SK-N-SH (cell line): ENCODE data around the gene THOC6. TPM values are rescaled to one million over a fixed set of nuclear protein-coding genes. Genes with fewer than 3 reads are reported as not detected.

ENCODE experiments used
- CTCF ChIA-PET: fragments of 300-600, 350-600 bp; formaldehyde crosslinking; extraction: SDS; loops from one replicate; lab custom pipeline; 2021; lab: Yijun Ruan, JAX
- POLR2A ChIA-PET: fragments of 350-600 bp; sonication (Branson Sonifier 250); formaldehyde crosslinking; extraction: SDS; loops from one replicate; lab custom pipeline; 2020; ENCODE audit warnings: antibody characterized with exemption, inconsistent platforms; lab: Yijun Ruan, JAX
- DNase-seq: peaks from one replicate; pipeline ENCODE4 v3.0.0; 2012
- H2AFZ ChIP-seq: fragments of 200-600 bp; sonication (generic); 2 replicates; pipeline ENCODE4 v1.8.1; 2016; ENCODE audit warnings: antibody characterized with exemption, mild to moderate bottlenecking, low read depth
- H3F3A ChIP-seq: fragments of 200-600 bp; sonication (generic); replicated peaks from 2 replicates; pipeline ENCODE3; 2016; ENCODE audit warnings: antibody characterized with exemption, mild to moderate bottlenecking; ENCODE audit not compliant: insufficient read depth
- H3K27ac ChIP-seq, 2 experiments: fragments of 200-500 bp in 1 of 2; fragments of 200-600 bp in 1 of 2; sonication (Bioruptor generic) in 1 of 2; sonication (generic), shearing (Covaris generic) in 1 of 2; 2 replicates each; pipeline versions ENCODE4 v1.5.1 to v1.6.1; 2014 to 2016; ENCODE audit warnings: low read depth in 2 of 2, inconsistent platforms in 1 of 2, low read length in 1 of 2, mild to moderate bottlenecking in 1 of 2, mixed read lengths in 1 of 2
- H3K27me3 ChIP-seq: fragments of 200-600 bp; sonication (generic), shearing (Covaris generic); 2 replicates; pipeline ENCODE4 v1.6.1; 2016; ENCODE audit warnings: mixed run types; ENCODE audit not compliant: insufficient read depth
- H3K36me3 ChIP-seq, 2 experiments: fragments of 200-500 bp in 1 of 2; fragments of 200-600 bp in 1 of 2; sonication (Bioruptor generic) in 1 of 2; sonication (generic) in 1 of 2; replicated peaks in 1 of 2; 2 replicates each; pipeline versions ENCODE3 to v1.5.1; 2014 to 2016; ENCODE audit warnings: low read length in 1 of 2, mild to moderate bottlenecking in 1 of 2; ENCODE audit not compliant: insufficient read depth in 2 of 2, control insufficient read depth in 1 of 2
- H3K4me1 ChIP-seq, 2 experiments: fragments of 200-500 bp in 1 of 2; fragments of 200-600 bp in 1 of 2; sonication (Bioruptor generic) in 1 of 2; sonication (generic), shearing (Covaris generic) in 1 of 2; 2 replicates each; pipeline versions ENCODE4 v1.5.1 to v1.6.1; 2014 to 2016; ENCODE audit warnings: low read depth in 1 of 2, low read length in 1 of 2, mixed run types in 1 of 2; ENCODE audit not compliant: insufficient read depth in 2 of 2, control insufficient read depth in 1 of 2
- H3K4me2 ChIP-seq: fragments of 200-600 bp; sonication (generic), shearing (Covaris generic); 2 replicates; pipeline ENCODE4 v1.6.1; 2017; ENCODE audit warnings: mixed run types
- H3K4me3 ChIP-seq, 2 experiments: fragments of 200-500 bp in 1 of 2; fragments of 200-600 bp in 1 of 2; sonication (Bioruptor generic) in 1 of 2; sonication (generic), shearing (Covaris generic) in 1 of 2; 2 replicates each; pipeline versions ENCODE4 v1.5.1 to v1.8.1; 2014 to 2016; ENCODE audit warnings: low read depth in 2 of 2, inconsistent platforms in 1 of 2, low read length in 1 of 2, mild to moderate bottlenecking in 1 of 2, mixed read lengths in 1 of 2, moderate library complexity in 1 of 2
- H3K79me2 ChIP-seq: fragments of 200-600 bp; sonication (generic); 2 replicates; pipeline ENCODE4 v1.8.1; 2017; ENCODE audit warnings: mild to moderate bottlenecking; ENCODE audit not compliant: insufficient read depth
- H3K9ac ChIP-seq: fragments of 200-600 bp; sonication (generic); 2 replicates; pipeline ENCODE4 v1.6.1; 2017; ENCODE audit warnings: mixed run types
- H3K9me2 ChIP-seq: fragments of 200-600 bp; sonication (generic); 2 replicates; pipeline ENCODE4 v1.6.1; 2017; ENCODE audit warnings: mixed run types
- H3K9me3 ChIP-seq: fragments of 200-600 bp; sonication (generic); 2 replicates; pipeline ENCODE4 v1.6.1; 2017; ENCODE audit warnings: mixed run types, mild to moderate bottlenecking, moderate library complexity
- H4K20me1 ChIP-seq: fragments of 200-600 bp; sonication (generic); 2 replicates; pipeline ENCODE4 v1.6.1; 2017; ENCODE audit warnings: mild to moderate bottlenecking, mixed run types; ENCODE audit not compliant: insufficient read depth
- CHD2 ChIP-seq: fragments of 150-350 bp; IDR thresholded peaks from 2 replicates; pipeline ENCODE4 v1.6.1; 2018; ENCODE audit warnings: low read length; ENCODE audit not compliant: partially characterized antibody
- EZH2phosphoT487 ChIP-seq: fragments of 200-600 bp; sonication (generic); IDR thresholded peaks from 2 replicates; pipeline ENCODE4 v1.6.1; 2017; ENCODE audit warnings: low read depth, mixed run types, mild to moderate bottlenecking, antibody characterized with exemption, moderate library complexity, borderline replicate concordance
- FOSL2 ChIP-seq: IDR thresholded peaks from 2 replicates; pipeline ENCODE4 v1.4.0; 2012; ENCODE audit warnings: low read depth, mild to moderate bottlenecking, moderate library complexity, borderline replicate concordance
- FOXJ3 ChIP-seq: sonication (generic); formaldehyde crosslinking; IDR thresholded peaks from 2 replicates; pipeline ENCODE4 v1.5.1; 2020; ENCODE audit warnings: mild to moderate bottlenecking, missing genetic modification reagents
- FOXM1 ChIP-seq: IDR thresholded peaks from 2 replicates; pipeline ENCODE4 v1.4.0; 2012; ENCODE audit warnings: low read depth, mild to moderate bottlenecking
- GABPA ChIP-seq: IDR thresholded peaks from 2 replicates; pipeline ENCODE4 v1.4.0; 2012; ENCODE audit warnings: low read depth, mild to moderate bottlenecking
- JUND ChIP-seq: IDR thresholded peaks from 2 replicates; pipeline ENCODE4 v1.4.0; 2012
- MEF2A ChIP-seq: IDR thresholded peaks from 2 replicates; pipeline ENCODE4 v1.4.0; 2012; ENCODE audit warnings: low read depth, borderline replicate concordance
- TAF1 ChIP-seq: IDR thresholded peaks from 2 replicates; pipeline ENCODE4 v1.6.1; 2012; ENCODE audit warnings: low read depth, mild to moderate bottlenecking, low read length, moderate library complexity, borderline replicate concordance
- WGBS: methylation state at CpG from one replicate; pipeline ENCODE4 v1.1.6; 2017; ENCODE audit warnings: low lambda C conversion rate; 5-methylcytosine and 5-hydroxymethylcytosine counted together
- polyA plus RNA-seq, 3 experiments: library from polyadenylated mRNA; depleted of rRNA; stranded (reverse); fragments of >200 nt; gene quantifications; 2 replicates each; pipeline ENCODE4 v1.2.3, GENCODE V29; 2012
- TF ChIP-seq, protein P1 (sequence below): IDR thresholded peaks from 2 replicates; pipeline ENCODE4 v1.4.0; 2012; ENCODE audit warnings: low read depth, borderline replicate concordance
- TF ChIP-seq, protein P2 (sequence below): IDR thresholded peaks from 2 replicates; pipeline ENCODE4 v1.4.0; 2012; ENCODE audit warnings: low read depth, borderline replicate concordance
- TF ChIP-seq, protein P3 (sequence below): IDR thresholded peaks from 2 replicates; pipeline ENCODE4 v1.4.0; 2012; ENCODE audit warnings: low read depth
- TF ChIP-seq, protein P4 (sequence below): IDR thresholded peaks from 2 replicates; pipeline ENCODE4; 2012
- TF ChIP-seq, protein P5 (sequence below): IDR thresholded peaks from 2 replicates; pipeline ENCODE4 v1.6.1; 2012; ENCODE audit warnings: mild to moderate bottlenecking, low read depth, low read length, moderate library complexity

Gene THOC6
- polyA plus RNA-seq, 1 of the 3 experiments (the other 2 are of a cell fraction) = 37.7 TPM

DNA sequence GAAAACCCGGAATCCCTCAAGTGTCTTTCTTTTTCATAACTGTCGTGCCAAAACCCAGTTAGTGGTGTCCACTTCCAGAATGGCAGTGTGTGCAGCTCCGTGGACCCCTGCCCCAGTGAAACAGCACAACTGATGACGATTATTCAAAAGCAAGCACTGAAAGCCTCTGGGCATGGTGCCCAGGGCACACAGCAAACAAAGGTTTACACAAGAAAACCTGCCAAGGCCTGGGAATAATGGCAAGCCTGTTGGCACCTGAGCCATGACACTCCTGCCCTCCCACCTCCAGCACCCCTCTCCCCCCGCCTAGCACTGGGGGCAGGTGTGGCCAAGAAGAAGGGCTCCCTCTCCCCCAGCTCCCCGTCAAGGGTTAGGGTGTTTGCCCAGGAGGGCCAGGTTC lies 46.4 kb upstream of the THOC6 start:
- 81% methylated on average over 6 of the region's 6 CpGs for WGBS
- POLR2A ChIA-PET = no interaction called here

More for the DNA sequence above, 46.4 kb upstream of the THOC6 start:
- Histone ChIP-seq H3F3A (peaks cover 7% of the 10 kb centered on the region), H3K9ac (no peak overlapping the region), H3K9me3 (no peaks in the 10 kb centered on the region), H3K36me3 (no peaks in the 10 kb centered on the region), H3K4me2 (no peak overlapping the region), H3K9me2 (no peaks in the 10 kb centered on the region), H2AFZ (no peak overlapping the region), H3K27ac (no peak overlapping the region), H3K27me3 (no peaks in the 10 kb centered on the region), H3K79me2 (peaks cover 16% of the 10 kb centered on the region; the same call in 1 of the 2 replicates), H4K20me1 (peaks cover 10% of the 10 kb centered on the region; the same call in 1 of the 2 replicates), H3K4me1 (peaks cover 4 to 18% of the 10 kb centered on the region in 2 experiments; a peak in 2 of 4 replicates), H3K4me3 (no peak overlapping the region)
- CTCF ChIA-PET = interaction anchor here (0.7 to 1.5 kb wide), 4 partner anchors 8 to 81 kb away, joined by 3 to 5 read pairs (median 3); partner anchors contain the start of gene PAQR4
- TF ChIP-seq CHD2 = no peak
- TF ChIP-seq, protein P1, sequence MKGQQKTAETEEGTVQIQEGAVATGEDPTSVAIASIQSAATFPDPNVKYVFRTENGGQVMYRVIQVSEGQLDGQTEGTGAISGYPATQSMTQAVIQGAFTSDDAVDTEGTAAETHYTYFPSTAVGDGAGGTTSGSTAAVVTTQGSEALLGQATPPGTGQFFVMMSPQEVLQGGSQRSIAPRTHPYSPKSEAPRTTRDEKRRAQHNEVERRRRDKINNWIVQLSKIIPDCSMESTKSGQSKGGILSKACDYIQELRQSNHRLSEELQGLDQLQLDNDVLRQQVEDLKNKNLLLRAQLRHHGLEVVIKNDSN = no peak
- TF ChIP-seq, protein P2, sequence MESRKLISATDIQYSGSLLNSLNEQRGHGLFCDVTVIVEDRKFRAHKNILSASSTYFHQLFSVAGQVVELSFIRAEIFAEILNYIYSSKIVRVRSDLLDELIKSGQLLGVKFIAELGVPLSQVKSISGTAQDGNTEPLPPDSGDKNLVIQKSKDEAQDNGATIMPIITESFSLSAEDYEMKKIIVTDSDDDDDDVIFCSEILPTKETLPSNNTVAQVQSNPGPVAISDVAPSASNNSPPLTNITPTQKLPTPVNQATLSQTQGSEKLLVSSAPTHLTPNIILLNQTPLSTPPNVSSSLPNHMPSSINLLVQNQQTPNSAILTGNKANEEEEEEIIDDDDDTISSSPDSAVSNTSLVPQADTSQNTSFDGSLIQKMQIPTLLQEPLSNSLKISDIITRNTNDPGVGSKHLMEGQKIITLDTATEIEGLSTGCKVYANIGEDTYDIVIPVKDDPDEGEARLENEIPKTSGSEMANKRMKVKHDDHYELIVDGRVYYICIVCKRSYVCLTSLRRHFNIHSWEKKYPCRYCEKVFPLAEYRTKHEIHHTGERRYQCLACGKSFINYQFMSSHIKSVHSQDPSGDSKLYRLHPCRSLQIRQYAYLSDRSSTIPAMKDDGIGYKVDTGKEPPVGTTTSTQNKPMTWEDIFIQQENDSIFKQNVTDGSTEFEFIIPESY = no peak
- TF ChIP-seq MEF2A = no peak
- no peak for TF ChIP-seq FOXJ3 (CRISPR knock-in tag)
- TF ChIP-seq JUND = no peak
- TF ChIP-seq TAF1 = no peak
- TF ChIP-seq, protein P3, sequence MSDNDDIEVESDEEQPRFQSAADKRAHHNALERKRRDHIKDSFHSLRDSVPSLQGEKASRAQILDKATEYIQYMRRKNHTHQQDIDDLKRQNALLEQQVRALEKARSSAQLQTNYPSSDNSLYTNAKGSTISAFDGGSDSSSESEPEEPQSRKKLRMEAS = no peak
- no peak for TF ChIP-seq FOXM1
- TF ChIP-seq, protein P4, sequence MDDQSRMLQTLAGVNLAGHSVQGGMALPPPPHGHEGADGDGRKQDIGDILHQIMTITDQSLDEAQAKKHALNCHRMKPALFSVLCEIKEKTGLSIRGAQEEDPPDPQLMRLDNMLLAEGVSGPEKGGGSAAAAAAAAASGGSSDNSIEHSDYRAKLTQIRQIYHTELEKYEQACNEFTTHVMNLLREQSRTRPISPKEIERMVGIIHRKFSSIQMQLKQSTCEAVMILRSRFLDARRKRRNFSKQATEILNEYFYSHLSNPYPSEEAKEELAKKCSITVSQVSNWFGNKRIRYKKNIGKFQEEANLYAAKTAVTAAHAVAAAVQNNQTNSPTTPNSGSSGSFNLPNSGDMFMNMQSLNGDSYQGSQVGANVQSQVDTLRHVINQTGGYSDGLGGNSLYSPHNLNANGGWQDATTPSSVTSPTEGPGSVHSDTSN = no peak
- no peak for TF ChIP-seq GABPA
- TF ChIP-seq, protein P5, sequence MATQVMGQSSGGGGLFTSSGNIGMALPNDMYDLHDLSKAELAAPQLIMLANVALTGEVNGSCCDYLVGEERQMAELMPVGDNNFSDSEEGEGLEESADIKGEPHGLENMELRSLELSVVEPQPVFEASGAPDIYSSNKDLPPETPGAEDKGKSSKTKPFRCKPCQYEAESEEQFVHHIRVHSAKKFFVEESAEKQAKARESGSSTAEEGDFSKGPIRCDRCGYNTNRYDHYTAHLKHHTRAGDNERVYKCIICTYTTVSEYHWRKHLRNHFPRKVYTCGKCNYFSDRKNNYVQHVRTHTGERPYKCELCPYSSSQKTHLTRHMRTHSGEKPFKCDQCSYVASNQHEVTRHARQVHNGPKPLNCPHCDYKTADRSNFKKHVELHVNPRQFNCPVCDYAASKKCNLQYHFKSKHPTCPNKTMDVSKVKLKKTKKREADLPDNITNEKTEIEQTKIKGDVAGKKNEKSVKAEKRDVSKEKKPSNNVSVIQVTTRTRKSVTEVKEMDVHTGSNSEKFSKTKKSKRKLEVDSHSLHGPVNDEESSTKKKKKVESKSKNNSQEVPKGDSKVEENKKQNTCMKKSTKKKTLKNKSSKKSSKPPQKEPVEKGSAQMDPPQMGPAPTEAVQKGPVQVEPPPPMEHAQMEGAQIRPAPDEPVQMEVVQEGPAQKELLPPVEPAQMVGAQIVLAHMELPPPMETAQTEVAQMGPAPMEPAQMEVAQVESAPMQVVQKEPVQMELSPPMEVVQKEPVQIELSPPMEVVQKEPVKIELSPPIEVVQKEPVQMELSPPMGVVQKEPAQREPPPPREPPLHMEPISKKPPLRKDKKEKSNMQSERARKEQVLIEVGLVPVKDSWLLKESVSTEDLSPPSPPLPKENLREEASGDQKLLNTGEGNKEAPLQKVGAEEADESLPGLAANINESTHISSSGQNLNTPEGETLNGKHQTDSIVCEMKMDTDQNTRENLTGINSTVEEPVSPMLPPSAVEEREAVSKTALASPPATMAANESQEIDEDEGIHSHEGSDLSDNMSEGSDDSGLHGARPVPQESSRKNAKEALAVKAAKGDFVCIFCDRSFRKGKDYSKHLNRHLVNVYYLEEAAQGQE = no peak
- TF ChIP-seq EZH2phosphoT487 = no peak
- no peak for TF ChIP-seq FOSL2
- DNase-seq = no peak
